KMS-11 (cell line): ENCODE data around the gene OSGEP.

Experiments used
- H2AFZ ChIP-seq: fragments of 200-600 bp; sonication (generic); 2 replicates; pipeline ENCODE4 v1.6.1; 2016; ENCODE audit warnings: antibody characterized with exemption, mixed run types, low read depth
- H3K27ac ChIP-seq: fragments of 200-600 bp; sonication (generic); 2 replicates; pipeline ENCODE4 v1.6.1; 2016; ENCODE audit warnings: mild to moderate bottlenecking, mixed run types
- H3K27me3 ChIP-seq: fragments of 200-600 bp; sonication (generic); 2 replicates; pipeline ENCODE4 v1.6.1; 2017; ENCODE audit warnings: mild to moderate bottlenecking, low read depth, mixed run types, moderate library complexity; ENCODE audit not compliant: insufficient read depth
- H3K36me3 ChIP-seq: fragments of 200-600 bp; sonication (generic); 2 replicates; pipeline ENCODE4 v1.6.1; 2017; ENCODE audit warnings: mild to moderate bottlenecking, mixed run types; ENCODE audit not compliant: insufficient read depth
- H3K4me1 ChIP-seq: fragments of 200-600 bp; sonication (generic); 2 replicates; pipeline ENCODE4 v1.6.1; 2016; ENCODE audit warnings: mild to moderate bottlenecking, low read depth, mixed run types; ENCODE audit not compliant: poor library complexity, severe bottlenecking
- H3K4me2 ChIP-seq: fragments of 200-600 bp; sonication (generic); 2 replicates; pipeline ENCODE4 v1.7.0; 2016; ENCODE audit warnings: mild to moderate bottlenecking, mixed run types
- H3K4me3 ChIP-seq: fragments of 200-600 bp; sonication (generic); IDR thresholded peaks from 2 replicates; pipeline ENCODE4 v1.6.1; 2017; ENCODE audit warnings: low read depth, low read length, mixed read lengths; ENCODE audit not compliant: insufficient read depth
- H3K79me2 ChIP-seq: fragments of 200-600 bp; sonication (generic); 2 replicates; pipeline ENCODE4 v1.6.1; 2016; ENCODE audit warnings: low read depth, mixed run types; ENCODE audit not compliant: insufficient read depth
- H3K9ac ChIP-seq: fragments of 200-600 bp; sonication (generic); 2 replicates; pipeline ENCODE4 v1.6.1; 2016; ENCODE audit warnings: mild to moderate bottlenecking, mixed run types
- H4K20me1 ChIP-seq: fragments of 200-600 bp; sonication (generic); 2 replicates; pipeline ENCODE4 v1.6.1; 2016; ENCODE audit warnings: mild to moderate bottlenecking, mixed run types; ENCODE audit not compliant: insufficient read depth
- TF ChIP-seq, protein P1 (sequence below): fragments of 200-600 bp; sonication (generic); conservative IDR thresholded peaks from 2 replicates; pipeline ENCODE4 v1.6.1; 2017; ENCODE audit warnings: low read depth, mild to moderate bottlenecking, antibody characterized with exemption, low read length, moderate library complexity, mixed read lengths

The OSGEP gene

DNA sequence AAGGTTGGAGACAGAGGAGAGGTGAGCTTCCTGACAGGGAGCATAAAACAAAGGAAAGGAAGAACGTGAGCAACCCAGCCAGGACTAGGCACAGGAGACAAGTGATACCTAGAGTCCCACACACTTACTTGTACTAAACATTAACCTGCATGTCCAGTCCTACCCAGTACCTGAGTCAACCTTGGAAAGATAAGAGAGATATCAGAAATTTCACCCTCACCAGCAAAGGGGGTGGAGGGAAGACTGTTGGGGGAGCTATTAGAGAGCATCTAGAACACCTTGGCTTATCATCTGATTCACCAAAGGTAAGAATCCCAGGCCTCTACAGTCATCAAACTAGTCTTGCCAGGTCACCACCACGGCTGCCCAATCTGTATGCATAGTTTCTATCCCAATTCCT, 29.8 kb downstream of the OSGEP start:
- Histone ChIP-seq H2AFZ (no peak overlapping the region), H3K36me3 (no peaks in the 10 kb centered on the region), H3K4me1 (no peaks in the 10 kb centered on the region), H3K9ac (no peak overlapping the region), H3K4me3 (no peak overlapping the region), H3K79me2 (no peaks in the 10 kb centered on the region), H3K4me2 (no peak overlapping the region), H4K20me1 (no peaks in the 10 kb centered on the region), H3K27ac (no peak overlapping the region), H3K27me3 (no peaks in the 10 kb centered on the region)
- TF ChIP-seq, protein P1, sequence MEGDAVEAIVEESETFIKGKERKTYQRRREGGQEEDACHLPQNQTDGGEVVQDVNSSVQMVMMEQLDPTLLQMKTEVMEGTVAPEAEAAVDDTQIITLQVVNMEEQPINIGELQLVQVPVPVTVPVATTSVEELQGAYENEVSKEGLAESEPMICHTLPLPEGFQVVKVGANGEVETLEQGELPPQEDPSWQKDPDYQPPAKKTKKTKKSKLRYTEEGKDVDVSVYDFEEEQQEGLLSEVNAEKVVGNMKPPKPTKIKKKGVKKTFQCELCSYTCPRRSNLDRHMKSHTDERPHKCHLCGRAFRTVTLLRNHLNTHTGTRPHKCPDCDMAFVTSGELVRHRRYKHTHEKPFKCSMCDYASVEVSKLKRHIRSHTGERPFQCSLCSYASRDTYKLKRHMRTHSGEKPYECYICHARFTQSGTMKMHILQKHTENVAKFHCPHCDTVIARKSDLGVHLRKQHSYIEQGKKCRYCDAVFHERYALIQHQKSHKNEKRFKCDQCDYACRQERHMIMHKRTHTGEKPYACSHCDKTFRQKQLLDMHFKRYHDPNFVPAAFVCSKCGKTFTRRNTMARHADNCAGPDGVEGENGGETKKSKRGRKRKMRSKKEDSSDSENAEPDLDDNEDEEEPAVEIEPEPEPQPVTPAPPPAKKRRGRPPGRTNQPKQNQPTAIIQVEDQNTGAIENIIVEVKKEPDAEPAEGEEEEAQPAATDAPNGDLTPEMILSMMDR: no peak

DNA sequence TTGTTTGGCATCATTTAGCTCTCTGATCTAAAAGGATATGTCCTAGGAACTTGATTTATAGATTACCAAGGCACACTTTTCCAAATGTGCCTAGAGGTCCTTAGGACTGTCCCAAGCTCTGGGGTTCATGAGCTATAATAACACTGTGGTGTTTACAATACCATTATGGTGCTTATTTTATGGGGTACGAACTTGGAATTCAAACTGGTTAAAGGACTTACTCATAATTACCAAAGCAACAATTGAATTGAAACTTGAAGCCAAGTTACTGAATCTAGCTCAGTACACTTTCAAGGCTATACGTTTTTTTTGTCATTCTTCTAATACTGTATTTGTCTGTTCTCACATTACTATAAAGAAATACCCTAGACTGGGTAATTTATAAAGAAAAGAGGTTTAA, 31.7 kb downstream of the OSGEP start:
- H4K20me1 ChIP-seq: no peaks in the 10 kb centered on the region
- no peaks in the 10 kb centered on the region for H3K36me3 ChIP-seq
- no peaks in the 10 kb centered on the region for H3K27me3 ChIP-seq
- no peak overlapping the region for H2AFZ ChIP-seq
- no peaks in the 10 kb centered on the region for H3K4me1 ChIP-seq
- TF ChIP-seq, protein P1: no peak
- H3K4me2 ChIP-seq: no peak overlapping the region
- H3K79me2 ChIP-seq: no peaks in the 10 kb centered on the region
- no peak overlapping the region for H3K27ac ChIP-seq
- H3K9ac ChIP-seq: no peak overlapping the region
- no peak overlapping the region for H3K4me3 ChIP-seq

DNA sequence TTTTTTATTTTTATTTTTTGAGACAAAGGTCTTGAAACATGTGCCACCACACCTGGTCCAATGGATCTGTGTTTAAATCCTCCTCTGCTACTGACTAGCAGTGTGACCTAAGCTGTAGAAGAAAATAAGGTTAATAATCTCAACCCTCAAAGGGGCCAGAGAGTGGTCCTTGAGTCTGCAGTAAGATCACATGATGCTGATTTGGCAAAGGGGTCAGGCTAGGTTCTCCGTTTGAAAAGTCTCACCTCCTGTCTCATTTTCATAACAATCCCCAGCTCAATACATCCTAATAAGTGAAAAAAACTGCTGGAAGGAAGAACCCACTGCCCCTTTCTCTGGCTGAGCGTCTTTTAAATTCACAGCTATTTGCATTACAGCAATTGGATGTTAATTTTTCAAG, 33.3 kb downstream of the OSGEP start:
- no peak overlapping the region for H2AFZ ChIP-seq
- H3K27ac ChIP-seq: no peak overlapping the region
- TF ChIP-seq, protein P1: no peak

DNA sequence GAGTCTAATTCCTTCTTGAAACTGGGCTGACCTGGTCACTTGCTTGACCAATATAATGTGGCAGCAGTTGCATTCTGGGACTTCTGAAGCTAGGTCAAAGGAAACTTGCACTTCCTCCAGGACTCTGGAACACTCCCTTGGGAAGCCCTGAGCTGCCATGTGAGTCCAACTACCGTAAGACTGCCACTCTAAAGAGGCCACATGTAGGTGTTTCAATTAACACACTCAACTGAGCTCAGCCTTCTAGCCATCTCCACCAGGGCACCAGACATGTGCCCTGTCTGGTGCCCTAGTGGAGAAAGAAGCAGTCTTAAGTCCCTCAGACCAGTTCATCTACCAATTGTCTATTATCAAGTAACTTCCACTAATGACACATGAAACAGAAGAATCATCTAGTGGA, 35.2 kb downstream of the OSGEP start:
- TF ChIP-seq, protein P1: no peak
- no peaks in the 10 kb centered on the region for H3K36me3 ChIP-seq
- H3K27me3 ChIP-seq: no peaks in the 10 kb centered on the region
- no peaks in the 10 kb centered on the region for H3K79me2 ChIP-seq
- no peaks in the 10 kb centered on the region for H4K20me1 ChIP-seq
- no peak overlapping the region for H3K9ac ChIP-seq
- H3K4me1 ChIP-seq: peaks cover 10% of the 10 kb centered on the region
- no peak overlapping the region for H3K4me2 ChIP-seq
- no peak overlapping the region for H3K4me3 ChIP-seq
- no peak overlapping the region for H3K27ac ChIP-seq
- H2AFZ ChIP-seq: no peak overlapping the region

More for the DNA sequence above, 33.3 kb downstream of the OSGEP start:
- H3K4me2 ChIP-seq: no peak overlapping the region
- no peaks in the 10 kb centered on the region for H3K27me3 ChIP-seq
- no peaks in the 10 kb centered on the region for H3K4me1 ChIP-seq
- H3K9ac ChIP-seq: no peak overlapping the region
- H4K20me1 ChIP-seq: no peaks in the 10 kb centered on the region
- H3K36me3 ChIP-seq: no peaks in the 10 kb centered on the region
- H3K4me3 ChIP-seq: no peak overlapping the region
- H3K79me2 ChIP-seq: no peaks in the 10 kb centered on the region

DNA sequence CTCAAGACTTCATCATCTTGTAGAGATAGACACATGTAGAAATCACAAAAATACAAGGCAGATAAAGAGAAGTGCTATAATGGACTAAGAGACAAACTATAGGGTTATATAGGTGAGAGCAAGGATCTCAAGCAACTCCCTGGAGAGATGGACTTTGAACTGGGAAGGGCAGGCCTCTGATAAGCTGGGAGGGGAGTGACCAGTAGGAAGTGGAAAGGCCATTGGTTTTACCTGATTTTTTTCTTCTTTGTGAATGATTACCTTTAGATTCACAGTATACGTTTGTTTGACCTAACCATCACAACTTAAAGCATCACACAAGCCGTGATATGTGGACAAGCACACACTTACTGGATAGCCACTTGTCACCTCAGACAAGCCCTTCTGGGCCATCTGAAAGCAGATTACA, 36.1 kb downstream of the OSGEP start:
- H3K36me3 ChIP-seq: no peaks in the 10 kb centered on the region
- no peak overlapping the region for H3K27ac ChIP-seq
- H2AFZ ChIP-seq: no peak overlapping the region
- no peaks in the 10 kb centered on the region for H3K79me2 ChIP-seq
- TF ChIP-seq, protein P1: no peak
- H3K4me2 ChIP-seq: no peak overlapping the region
- no peak overlapping the region for H3K9ac ChIP-seq
- H4K20me1 ChIP-seq: no peaks in the 10 kb centered on the region
- H3K27me3 ChIP-seq: no peaks in the 10 kb centered on the region
- H3K4me3 ChIP-seq: no peak overlapping the region
- H3K4me1 ChIP-seq: peaks cover 16% of the 10 kb centered on the region
